GM12878 (cell line): Measurements from ENCODE around the gene PTGR3. TPM values are rescaled to one million over a fixed set of nuclear protein-coding genes. Genes with fewer than 3 reads are reported as not detected.

ENCODE experiments used
- ATAC-seq: fragments of 200-7000 bp; cut with Tn5 transposase; 3 replicates; pipeline ENCODE4 v1.9.1; 2020; ENCODE audit warnings: mild to moderate bottlenecking, moderate library complexity
- BruUV-seq: library from RNA; stranded (reverse); fragments of 400-500 nt; replicated peaks from 2 replicates; lab custom pipeline; 2021; lab: Mats Ljungman, UMichigan
- CTCF ChIA-PET: fragments of 300-600 bp; sonication (Branson Sonifier 250); formaldehyde crosslinking; extraction: SDS; loops from one replicate; lab custom pipeline; 2021; ENCODE audit warnings: inconsistent platforms; lab: Yijun Ruan, JAX
- POLR2A ChIA-PET: fragments of 350-600 bp; formaldehyde crosslinking; extraction: SDS; loops from one replicate; lab custom pipeline; 2021; ENCODE audit warnings: inconsistent platforms; lab: Charles Lee
- RAD21 ChIA-PET: fragments of 300-600 bp; sonication (Branson Sonifier 250); formaldehyde crosslinking; loops from one replicate; lab custom pipeline; 2023; ENCODE audit warnings: antibody characterized with exemption; ENCODE audit not compliant: unreplicated experiment; lab: Charles Lee
- SMC1A ChIA-PET: fragments of 300-600 bp; sonication (Branson Sonifier 250); formaldehyde crosslinking; loops from one replicate; lab custom pipeline; 2023; ENCODE audit not compliant: unreplicated experiment, uncharacterized antibody; lab: Charles Lee
- DNase-seq: peaks from one replicate; pipeline ENCODE4 v3.0.0-alpha.2; 2011; ENCODE audit warnings: low read depth, low spot score
- FAIRE-seq: peaks from 3 replicates; lab custom pipeline; 2011; peaks lifted over from hg19 to GRCh38; lab: Jason Lieb, UNC
- H2AFZ ChIP-seq: 2 replicates; pipeline ENCODE4 v1.6.0; 2011; ENCODE audit warnings: low read depth, low read length, control low read depth; ENCODE audit not compliant: control insufficient read depth
- H3K27ac ChIP-seq: 2 replicates; pipeline ENCODE4 v1.5.1; 2011; ENCODE audit warnings: control low read depth; ENCODE audit not compliant: control insufficient read depth, insufficient read depth
- H3K27me3 ChIP-seq, 2 experiments: replicated peaks in 1 of 2; 2 replicates each; pipeline versions ENCODE4 v1.6.0 to v1.6.1; 2011; ENCODE audit warnings: low read length in 1 of 2; ENCODE audit not compliant: control insufficient read depth in 2 of 2, insufficient read depth in 2 of 2
- H3K36me3 ChIP-seq, 2 experiments: 2 replicates each; pipeline ENCODE4 v1.5.1; 2011; ENCODE audit warnings: low read length in 1 of 2; ENCODE audit not compliant: control insufficient read depth in 2 of 2, insufficient read depth in 2 of 2
- H3K4me1 ChIP-seq: 2 replicates; pipeline ENCODE4 v1.6.1; 2011; ENCODE audit warnings: mild to moderate bottlenecking, low read length, moderate library complexity, mixed read lengths; ENCODE audit not compliant: control insufficient read depth, insufficient read depth
- H3K4me2 ChIP-seq: 2 replicates; pipeline ENCODE4 v1.6.0; 2011; ENCODE audit warnings: control low read depth; ENCODE audit not compliant: control insufficient read depth, insufficient read depth
- H3K4me3 ChIP-seq: fragments of 200-600 bp; sonication (generic); 2 replicates; pipeline ENCODE4 v1.5.1; 2016
- H3K79me2 ChIP-seq: 2 replicates; pipeline ENCODE4 v1.6.0; 2011; ENCODE audit warnings: low read length; ENCODE audit not compliant: control insufficient read depth, insufficient read depth
- H3K9ac ChIP-seq: 2 replicates; pipeline ENCODE4 v1.8.0; 2011; ENCODE audit warnings: low read length, control low read depth, mixed read lengths; ENCODE audit not compliant: control insufficient read depth, insufficient read depth
- H3K9me3 ChIP-seq: replicated peaks from 3 replicates; pipeline ENCODE4 v1.5.1; 2011; ENCODE audit warnings: mild to moderate bottlenecking, low read length; ENCODE audit not compliant: control insufficient read depth, insufficient read depth
- H4K20me1 ChIP-seq: 2 replicates; pipeline ENCODE4 v1.6.0; 2011; ENCODE audit not compliant: control insufficient read depth, insufficient read depth
- SREBF2 ChIP-seq: IDR thresholded peaks from 2 replicates; pipeline ENCODE4 v1.6.1; 2012; ENCODE audit warnings: mild to moderate bottlenecking, low read length
- WGBS: methylation state at CpG from one replicate; pipeline ENCODE4 v1.1.6; 2016; ENCODE audit warnings: low lambda C conversion rate; ENCODE audit not compliant: insufficient replicate concordance, insufficient coverage; ENCODE audit errors: missing lambda C conversion rate; 5-methylcytosine and 5-hydroxymethylcytosine counted together
- in situ Hi-C: fragments of 300-500 bp; cut with MboI; formaldehyde crosslinking; loops from 9 replicates; pipeline ENCODE4 v1.14.3; 2018; ENCODE audit warnings: mixed read lengths
- intact Hi-C: fragments of 100-400 bp; cut with micrococcal nuclease; formaldehyde crosslinking; loops from one replicate; pipeline ENCODE4 v1.14.2; 2022; ENCODE audit not compliant: unreplicated experiment
- polyA plus RNA-seq, 11 experiments: library from polyadenylated mRNA; depleted of rRNA in 4 of 11; unstranded in 6 of 11; stranded (reverse) in 5 of 11; fragments of >200 nt; fragmentation: Nextera tagmentation in 4 of 11; fragmentation: Illumina TruSeq in 1 of 11; extraction: Ambion mirVana in 4 of 11; extraction: Trizol in 1 of 11; gene quantifications; 1 replicate in 1 of 11; 2 replicates in 10 of 11; pipeline versions ENCODE4 v1.2.1 to v1.2.3, GENCODE V29; 2011 to 2016; ENCODE audit warnings: inconsistent platforms in 2 of 11, missing spikeins in 2 of 11, low read depth in 1 of 11
- total RNA-seq, 4 experiments: library from RNA; depleted of rRNA in 3 of 4; stranded (reverse); fragments of >200 nt in 3 of 4; fragmentation: Illumina TruSeq in 1 of 4; extraction: Trizol in 1 of 4; gene quantifications; 2 replicates each; pipeline versions ENCODE4 v1.2.1 to v1.2.3, GENCODE V29; 2013 to 2021
- TF ChIP-seq, protein P1 (sequence below): fragments of 450-650 bp; IDR thresholded peaks from 2 replicates; pipeline ENCODE4 v1.6.1; 2016; ENCODE audit warnings: mild to moderate bottlenecking, moderate library complexity, borderline replicate concordance

PTGR3 gene
- total and polyA plus RNA-seq, 10 of the 15 experiments (the other 5 are each of a cell fraction or from before 2014, with no cell fraction given) = 6.2 to 69.8 (median 21.9) TPM

- peak overlapping the region; percentile 53 for H3K9ac ChIP-seq
- H3K4me3 ChIP-seq = peak overlapping the region; percentile 96
- no peaks in the 10 kb centered on the region for H3K27me3 ChIP-seq
- ATAC-seq = no peak
- ChIA-PET RAD21 (interaction anchor here (0.8 to 1.3 kb wide), 2 partner anchors 32 to 33 kb away, joined by 3 to 5 read pairs; no protein-coding TSS in a partner anchor), SMC1A (interaction anchor here (0.7 to 1.6 kb wide), 2 partner anchors 11 to 33 kb away, joined by 3 to 4 read pairs; no protein-coding TSS in a partner anchor), POLR2A (no interaction called here), CTCF (interaction anchor here (1.1 kb wide), 1 partner anchor 33 kb away, joined by 4 read pairs; no protein-coding TSS in a partner anchor)
- TF ChIP-seq SREBF2 = no peak
- TF ChIP-seq, protein P1, sequence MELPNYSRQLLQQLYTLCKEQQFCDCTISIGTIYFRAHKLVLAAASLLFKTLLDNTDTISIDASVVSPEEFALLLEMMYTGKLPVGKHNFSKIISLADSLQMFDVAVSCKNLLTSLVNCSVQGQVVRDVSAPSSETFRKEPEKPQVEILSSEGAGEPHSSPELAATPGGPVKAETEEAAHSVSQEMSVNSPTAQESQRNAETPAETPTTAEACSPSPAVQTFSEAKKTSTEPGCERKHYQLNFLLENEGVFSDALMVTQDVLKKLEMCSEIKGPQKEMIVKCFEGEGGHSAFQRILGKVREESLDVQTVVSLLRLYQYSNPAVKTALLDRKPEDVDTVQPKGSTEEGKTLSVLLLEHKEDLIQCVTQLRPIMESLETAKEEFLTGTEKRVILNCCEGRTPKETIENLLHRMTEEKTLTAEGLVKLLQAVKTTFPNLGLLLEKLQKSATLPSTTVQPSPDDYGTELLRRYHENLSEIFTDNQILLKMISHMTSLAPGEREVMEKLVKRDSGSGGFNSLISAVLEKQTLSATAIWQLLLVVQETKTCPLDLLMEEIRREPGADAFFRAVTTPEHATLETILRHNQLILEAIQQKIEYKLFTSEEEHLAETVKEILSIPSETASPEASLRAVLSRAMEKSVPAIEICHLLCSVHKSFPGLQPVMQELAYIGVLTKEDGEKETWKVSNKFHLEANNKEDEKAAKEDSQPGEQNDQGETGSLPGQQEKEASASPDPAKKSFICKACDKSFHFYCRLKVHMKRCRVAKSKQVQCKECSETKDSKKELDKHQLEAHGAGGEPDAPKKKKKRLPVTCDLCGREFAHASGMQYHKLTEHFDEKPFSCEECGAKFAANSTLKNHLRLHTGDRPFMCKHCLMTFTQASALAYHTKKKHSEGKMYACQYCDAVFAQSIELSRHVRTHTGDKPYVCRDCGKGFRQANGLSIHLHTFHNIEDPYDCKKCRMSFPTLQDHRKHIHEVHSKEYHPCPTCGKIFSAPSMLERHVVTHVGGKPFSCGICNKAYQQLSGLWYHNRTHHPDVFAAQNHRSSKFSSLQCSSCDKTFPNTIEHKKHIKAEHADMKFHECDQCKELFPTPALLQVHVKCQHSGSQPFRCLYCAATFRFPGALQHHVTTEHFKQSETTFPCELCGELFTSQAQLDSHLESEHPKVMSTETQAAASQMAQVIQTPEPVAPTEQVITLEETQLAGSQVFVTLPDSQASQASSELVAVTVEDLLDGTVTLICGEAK = 0 out of 2 replicates have a peak, but pooled peaks have one; percentile 47
- in situ Hi-C loops (loop anchor here (25.0 kb wide), 1 partner anchor 1907 kb away; no protein-coding TSS in a partner anchor), intact Hi-C loops (loop anchor here (5.0 to 10.0 kb wide), 8 partner anchors 33 to 1279 kb away; partner anchors contain the start of genes CNDP2, FBXO15 and TIMM21)
- H3K9me3 ChIP-seq = no peaks in the 10 kb centered on the region
- no peak for FAIRE-seq
- no TSS peak for BruUV-seq
- H3K79me2 ChIP-seq = peaks cover 49% of the 10 kb centered on the region
- no peak overlapping the region for H3K27ac ChIP-seq
- no peak overlapping the region for H2AFZ ChIP-seq
- no peaks in the 10 kb centered on the region for H3K4me1 ChIP-seq
- H3K36me3 ChIP-seq = peaks cover 1 to 3% of the 10 kb centered on the region in 2 experiments; a peak in 2 of 4 replicates
- 86% methylated on average over 14 of the region's 16 CpGs for WGBS
- no peak for DNase-seq
- no peaks in the 10 kb centered on the region for H4K20me1 ChIP-seq
- peak overlapping the region; percentile 76 for H3K4me2 ChIP-seq
Observed at GRCh38 chr18:75205514-75206132, 3.3 kb downstream of the PTGR3 start.
